ENCODE results near the gene TRIM17. TPM values are rescaled to one million over a fixed set of nuclear protein-coding genes. Genes with fewer than 3 reads are reported as not detected.

The TRIM17 gene
- total and polyA plus RNA-seq, 9 of the 15 experiments (the other 6 are each of a cell fraction or from before 2014, with no cell fraction given): not detected

DNA sequence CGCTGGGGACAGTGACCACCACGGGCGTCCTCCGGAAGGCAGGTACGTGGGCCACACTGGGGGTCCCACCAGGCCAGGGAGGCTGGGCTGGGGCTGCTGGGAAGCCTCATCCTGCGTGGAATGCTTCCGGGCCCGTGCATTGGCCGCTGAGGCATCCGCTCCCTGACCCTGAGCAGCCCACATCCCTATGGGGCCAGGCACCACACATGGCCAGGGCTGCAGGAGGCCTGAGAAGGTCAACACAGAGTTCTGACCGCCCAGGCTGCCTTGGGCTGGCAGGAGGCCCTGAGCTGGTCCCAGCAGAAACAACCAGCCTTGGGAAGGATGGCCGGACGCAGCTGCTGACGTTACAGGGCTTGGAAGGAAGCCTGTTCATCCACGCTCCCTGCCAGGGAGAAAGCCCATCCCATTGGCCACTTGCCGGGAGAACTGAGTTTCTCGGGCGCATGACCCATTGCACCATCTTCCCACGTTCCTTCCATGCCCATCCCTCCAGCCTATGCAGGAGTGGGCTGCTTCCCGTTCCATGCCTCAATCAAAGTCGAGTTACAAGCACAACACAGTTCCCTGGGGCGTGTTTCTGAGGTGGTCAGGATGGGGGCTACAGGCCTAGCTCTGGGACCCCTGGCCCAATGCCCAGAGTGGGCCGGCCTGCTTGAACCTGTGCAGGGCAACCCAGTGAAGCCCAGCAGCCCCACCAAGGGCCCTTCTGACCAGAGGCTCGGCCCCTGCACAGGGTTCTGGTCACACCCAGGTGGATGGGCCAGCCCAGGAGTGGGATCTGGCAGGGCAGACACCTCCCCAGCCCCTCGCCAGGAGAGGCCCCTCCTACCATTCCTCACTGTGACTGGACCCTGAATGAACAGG, 41.7 kb downstream of the TRIM17 start:
- H3K4me3 ChIP-seq: no peak overlapping the region
- H3K79me2 ChIP-seq (ENCODE audit: control insufficient read depth, insufficient read depth, low read length): peaks cover under 1% of the 10 kb centered on the region; the same call in 1 of the 3 replicates
- H2AFZ ChIP-seq (ENCODE audit: low read depth, low read length): no peak overlapping the region
- H3K9me1 ChIP-seq (ENCODE audit: control insufficient read depth, insufficient read depth, low read length): no peaks in the 10 kb centered on the region
- intact Hi-C loops (cut with micrococcal nuclease) (no loop called here), in situ Hi-C loops (cut with MboI) (no loop called here)
- peaks cover 10% of the 10 kb centered on the region; the same call in 1 of the 3 replicates for H3K36me3 ChIP-seq (ENCODE audit: control insufficient read depth, insufficient read depth, low read length)
- CTCF ChIA-PET (ENCODE audit: low intra/inter-chr PET ratio): no interaction called here
- ATAC-seq: no peak
- no peak for FAIRE-seq
- 89% methylated on average over 24 of the region's 25 CpGs for WGBS (ENCODE audit: insufficient coverage, low coverage, missing lambda C conversion rate)
- no peak overlapping the region for H3K27ac ChIP-seq (ENCODE audit: extremely low read depth, low read depth, low read length)
- BruUV-seq (replicated peaks): no TSS peak
- peaks cover 18 to 90% of the 10 kb centered on the region in 2 experiments for H3K4me1 ChIP-seq (replicated peaks in 1 of 2; ENCODE audit: control insufficient read depth in 2 of 2, insufficient read depth in 2 of 2, low read length in 2 of 2)
- no peaks in the 10 kb centered on the region for H3K9me3 ChIP-seq (replicated peaks; ENCODE audit: control insufficient read depth, insufficient read depth, low read depth, low read length)
- TF ChIP-seq ELF2 (CRISPR knock-in tag; IDR thresholded peaks at IDR 0.05) (no peak), POLR2G (IDR thresholded peaks at IDR 0.05; ENCODE audit: low read depth, low read length) (0 out of 2 replicates have a peak, but pooled peaks have one; percentile 9), RBFOX2 (IDR thresholded peaks at IDR 0.05; ENCODE audit: low read depth, low read length) (peak; percentile 37; the same call in 1 of the 2 replicates), NCOA4 (IDR thresholded peaks at IDR 0.05; ENCODE audit: partially characterized antibody) (no peak), ATF1 (CRISPR knock-in tag; IDR thresholded peaks at IDR 0.05) (no peak), ATF1 (tag; IDR thresholded peaks at IDR 0.05) (no peak)
- peak overlapping the region in 1 of 2 experiments; percentile 51; a peak in 1 of 4 replicates for H3K9ac ChIP-seq (ENCODE audit: insufficient read depth in 1 of 2, low read depth in 2 of 2, low read length in 2 of 2)
- no peak for DNase-seq (ENCODE audit: extremely low read depth in 1 of 4, low spot score in 3 of 4)
- no peaks in the 10 kb centered on the region for H4K20me1 ChIP-seq (replicated peaks; ENCODE audit: control insufficient read depth, insufficient read depth, low read length)
- no peak overlapping the region for H3K4me2 ChIP-seq (ENCODE audit: insufficient read depth, low read length)
- no peaks in the 10 kb centered on the region for H3K27me3 ChIP-seq (ENCODE audit: control insufficient read depth in 2 of 2, insufficient read depth in 2 of 2, low read length in 2 of 2)
- POLR2A ChIA-PET: interaction anchor here (1.0 to 1.6 kb wide), 5 partner anchors 9 to 83 kb away, joined by 3 to 5 read pairs (median 4); a partner anchor contains a TSS

All from K562 (cell line).